ENCODE data around the gene ATF6. TPM values are rescaled to one million over a fixed set of nuclear protein-coding genes. Genes with fewer than 3 reads are reported as not detected.

The ATF6 gene
- total RNA-seq, 1 donor from 2014 or later, result 31.3 TPM

DNA sequence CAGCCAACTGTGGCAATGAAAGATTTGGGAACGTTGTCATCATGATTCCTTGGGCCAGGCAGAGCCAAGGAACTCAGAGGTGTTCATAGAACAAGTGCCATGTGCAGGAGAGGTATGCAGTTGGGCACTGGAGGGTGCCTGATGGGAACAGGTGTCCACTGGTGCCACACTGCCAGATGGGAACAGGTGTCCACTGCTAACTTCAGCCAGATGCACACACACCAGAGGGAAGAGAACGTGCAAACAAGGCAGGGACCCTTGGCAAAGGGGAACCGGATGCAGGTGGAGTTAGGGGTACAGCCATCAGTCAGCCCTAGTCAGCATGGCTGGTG, 244.0 kb downstream of the ATF6 start:
- intact Hi-C loops (cut with DNase I), result no loop called here
- Histone ChIP-seq H3K36me3 (no peaks in the 10 kb centered on the region), H3K27ac (no peak overlapping the region), H3K9me3 (no peaks in the 10 kb centered on the region), H3K4me3 (no peak overlapping the region), H3K4me1 (peaks cover 4% of the 10 kb centered on the region), H3K27me3 (ENCODE audit: low read depth) (no peaks in the 10 kb centered on the region)
- TF ChIP-seq, protein P1, sequence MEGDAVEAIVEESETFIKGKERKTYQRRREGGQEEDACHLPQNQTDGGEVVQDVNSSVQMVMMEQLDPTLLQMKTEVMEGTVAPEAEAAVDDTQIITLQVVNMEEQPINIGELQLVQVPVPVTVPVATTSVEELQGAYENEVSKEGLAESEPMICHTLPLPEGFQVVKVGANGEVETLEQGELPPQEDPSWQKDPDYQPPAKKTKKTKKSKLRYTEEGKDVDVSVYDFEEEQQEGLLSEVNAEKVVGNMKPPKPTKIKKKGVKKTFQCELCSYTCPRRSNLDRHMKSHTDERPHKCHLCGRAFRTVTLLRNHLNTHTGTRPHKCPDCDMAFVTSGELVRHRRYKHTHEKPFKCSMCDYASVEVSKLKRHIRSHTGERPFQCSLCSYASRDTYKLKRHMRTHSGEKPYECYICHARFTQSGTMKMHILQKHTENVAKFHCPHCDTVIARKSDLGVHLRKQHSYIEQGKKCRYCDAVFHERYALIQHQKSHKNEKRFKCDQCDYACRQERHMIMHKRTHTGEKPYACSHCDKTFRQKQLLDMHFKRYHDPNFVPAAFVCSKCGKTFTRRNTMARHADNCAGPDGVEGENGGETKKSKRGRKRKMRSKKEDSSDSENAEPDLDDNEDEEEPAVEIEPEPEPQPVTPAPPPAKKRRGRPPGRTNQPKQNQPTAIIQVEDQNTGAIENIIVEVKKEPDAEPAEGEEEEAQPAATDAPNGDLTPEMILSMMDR (IDR thresholded peaks at IDR 0.05), result no peak
- DNase-seq, result no peak
- ATAC-seq, result no peak

DNA sequence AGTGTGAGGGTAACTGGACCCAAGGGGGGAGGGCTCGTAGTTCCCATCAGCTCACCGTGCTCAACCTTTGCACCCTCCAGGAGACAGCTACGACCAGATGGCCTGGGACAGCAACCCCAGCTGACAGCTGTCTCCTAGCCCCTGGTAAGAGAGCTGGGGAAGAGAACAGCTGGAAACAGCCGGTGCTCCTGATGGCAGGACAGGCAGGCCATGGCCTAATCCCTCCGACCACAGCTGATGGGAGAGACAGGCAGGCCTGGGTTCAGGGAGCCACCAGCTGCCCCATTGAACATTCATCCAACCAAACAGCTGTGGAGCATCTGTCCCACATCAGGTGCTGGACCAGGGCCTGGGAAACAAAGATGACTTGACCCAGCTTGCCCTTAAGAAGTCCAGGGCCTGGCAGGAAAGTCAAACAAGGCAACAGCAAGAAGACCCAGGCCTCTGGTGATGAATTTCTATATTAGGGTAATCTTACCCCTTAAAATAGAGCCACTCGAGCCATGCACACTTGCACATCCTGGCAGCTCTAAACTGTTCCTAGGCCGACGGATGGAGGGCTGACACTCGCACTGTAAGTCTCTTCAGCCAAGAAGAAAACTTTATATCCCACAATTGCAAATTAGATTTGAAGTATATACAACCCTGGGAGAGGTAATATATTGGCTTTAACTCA, 245.4 kb downstream of the ATF6 start:
- Histone ChIP-seq H3K27ac (no peak overlapping the region), H3K36me3 (no peaks in the 10 kb centered on the region), H3K4me3 (no peak overlapping the region), H3K27me3 (ENCODE audit: low read depth) (no peaks in the 10 kb centered on the region), H3K9me3 (no peaks in the 10 kb centered on the region), H3K4me1 (peaks cover 4% of the 10 kb centered on the region)
- DNase-seq, result peak; percentile 64
- TF ChIP-seq, protein P1 (IDR thresholded peaks at IDR 0.05), result no peak
- ATAC-seq, result peak; percentile 71 to 74
- intact Hi-C loops (cut with DNase I), result no loop called here

- TF ChIP-seq, protein P1 (IDR thresholded peaks at IDR 0.05), result no peak
- Histone ChIP-seq H3K27me3 (ENCODE audit: low read depth) (no peaks in the 10 kb centered on the region), H3K4me3 (no peak overlapping the region), H3K9me3 (no peaks in the 10 kb centered on the region), H3K36me3 (no peaks in the 10 kb centered on the region), H3K27ac (no peak overlapping the region), H3K4me1 (peaks cover 4% of the 10 kb centered on the region)
- DNase-seq (no peak), ATAC-seq (no peak)
- intact Hi-C loops (cut with DNase I), result no loop called here
These were observed 247.2 kb downstream of the ATF6 start for GRCh38 chr1:162013289-162013688.

Other genes starting within 250 kb of the ATF6 start
- 13.0 TPM for gene HSPA6, start 241.8 kb upstream of the ATF6 start, total RNA-seq
- gene FCGR3A, start 216.5 kb upstream of the ATF6 start, total RNA-seq, result 323 TPM
- gene FCGR3B, start 135.1 kb upstream of the ATF6 start, total RNA-seq, result 50.1 TPM
- 31.9 TPM for gene FCGR2B, start 103.2 kb upstream of the ATF6 start, total RNA-seq
- gene FCRLA, start 59.1 kb upstream of the ATF6 start, total RNA-seq, result 0.32 TPM
- gene FCRLB, start 44.8 kb upstream of the ATF6 start, total RNA-seq, result 2.8 TPM
- gene DUSP12, start 16.5 kb upstream of the ATF6 start, total RNA-seq, result 16.4 TPM